Nephron (organoid): ENCODE data around the gene UHMK1.
"Not testable (repeated sequence)": the region's sequence is repeated elsewhere in the genome, so short reads cannot be mapped to it uniquely, and the experiment has no call there.

Experiments used
- H3K27ac Mint-ChIP-seq, 3 experiments: 2 replicates each; pipeline ENCODE4 v1.8.0; 2020; ENCODE audit warnings: mixed read lengths in 3 of 3, mild to moderate bottlenecking in 2 of 3, moderate library complexity in 1 of 3
- H3K27me3 Mint-ChIP-seq: 2 replicates; pipeline ENCODE4 v1.8.0; 2021; ENCODE audit warnings: low read depth, mild to moderate bottlenecking, moderate library complexity, mixed read lengths
- H3K36me3 Mint-ChIP-seq: 2 replicates; pipeline ENCODE4 v1.8.0; 2020; ENCODE audit warnings: low read depth, mixed read lengths
- H3K4me1 Mint-ChIP-seq: 2 replicates; pipeline ENCODE4 v1.8.0; 2020; ENCODE audit warnings: mixed read lengths
- H3K4me3 Mint-ChIP-seq, 3 experiments: 2 replicates each; pipeline ENCODE4 v1.8.0; 2020; ENCODE audit warnings: mild to moderate bottlenecking in 3 of 3, mixed read lengths in 3 of 3, moderate library complexity in 2 of 3
- H3K9me3 Mint-ChIP-seq: 2 replicates; pipeline ENCODE4 v1.8.0; 2020; ENCODE audit warnings: mixed read lengths
- CTCF ChIP-seq, 3 experiments: fragments of 200-600 bp; sonication (generic); IDR thresholded peaks; one replicate each; pipeline ENCODE4 v1.5.0; 2021; ENCODE audit warnings: antibody characterized with exemption in 3 of 3; ENCODE audit not compliant: unreplicated experiment in 3 of 3

UHMK1 gene

DNA sequence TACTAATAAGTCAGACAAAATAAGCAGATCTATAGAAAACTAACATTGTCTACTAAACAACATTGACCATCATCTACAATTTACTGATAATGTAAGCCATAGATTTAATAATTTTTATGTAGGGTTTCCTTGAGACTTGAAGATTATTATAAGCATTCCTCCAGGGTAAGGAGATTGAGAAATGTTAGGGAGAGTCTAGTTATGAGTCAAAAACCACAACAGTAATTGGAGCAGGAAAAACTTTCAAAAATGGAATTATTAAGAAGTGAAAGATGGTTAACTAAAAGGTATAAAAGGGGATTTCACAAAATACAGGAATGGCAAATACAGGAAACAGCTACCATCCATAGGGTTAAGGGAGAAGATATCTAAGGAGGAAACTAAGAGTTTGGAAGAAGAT is 12.4 kb upstream of the UHMK1 start:
- no peaks in the 10 kb centered on the region for H3K4me1 Mint-ChIP-seq

GRCh38 chr1:162487241-162487640 is 10.4 kb upstream of the UHMK1 start:
- TF ChIP-seq CTCF (IDR thresholded peaks at IDR 0.05; ENCODE audit: unreplicated experiment in 3 of 3), result no peak
- Mint-ChIP-seq H3K4me1 (no peaks in the 10 kb centered on the region), H3K27ac (no peak overlapping the region), H3K36me3 (no peaks in the 10 kb centered on the region), H3K27me3 (peaks cover 46% of the 10 kb centered on the region), H3K4me3 (no peak overlapping the region), H3K9me3 (no peaks in the 10 kb centered on the region)

More for the DNA sequence above, 12.4 kb upstream of the UHMK1 start:
- Mint-ChIP-seq H3K27me3 (peaks cover 32% of the 10 kb centered on the region), H3K36me3 (no peaks in the 10 kb centered on the region), H3K27ac (no peak overlapping the region), H3K9me3 (peaks cover 6% of the 10 kb centered on the region), H3K4me3 (no peak overlapping the region)
- no peak for TF ChIP-seq CTCF (IDR thresholded peaks at IDR 0.05; ENCODE audit: unreplicated experiment in 3 of 3)

DNA sequence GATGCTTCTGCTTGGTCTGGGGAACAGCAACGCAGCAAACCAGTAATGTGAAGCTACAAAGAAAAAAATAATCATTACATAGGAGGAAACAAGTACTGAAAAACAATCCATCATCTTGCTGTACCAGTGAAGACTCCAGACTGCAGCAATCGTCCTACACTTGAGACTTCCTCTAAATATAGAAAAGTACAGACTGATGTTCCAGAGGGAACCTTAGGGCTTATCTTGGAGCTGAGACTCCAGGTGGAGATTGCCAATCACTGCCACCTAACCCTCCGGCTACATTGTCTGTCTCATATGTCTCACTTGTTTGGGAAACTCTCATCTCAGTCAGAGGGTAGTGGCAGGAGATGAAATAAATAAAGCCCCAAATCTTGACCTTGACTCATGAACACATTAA is 9.4 kb upstream of the UHMK1 start:
- no peaks in the 10 kb centered on the region for H3K36me3 Mint-ChIP-seq
- H3K4me1 Mint-ChIP-seq, result no peaks in the 10 kb centered on the region
- TF ChIP-seq CTCF (IDR thresholded peaks at IDR 0.05; ENCODE audit: unreplicated experiment in 3 of 3), result no peak
- peaks cover 55% of the 10 kb centered on the region for H3K27me3 Mint-ChIP-seq
- H3K27ac Mint-ChIP-seq, result no peak overlapping the region
- H3K9me3 Mint-ChIP-seq, result no peaks in the 10 kb centered on the region
- H3K4me3 Mint-ChIP-seq, result no peak overlapping the region

- H3K27ac Mint-ChIP-seq, result peak overlapping the region in 1 of 3 experiments; percentile 44
- peak overlapping the region; percentile 67 to 71 (median 67) for H3K4me3 Mint-ChIP-seq
- H3K36me3 Mint-ChIP-seq, H3K9me3 Mint-ChIP-seq: not testable (repeated sequence)
- peaks cover 41% of the 10 kb centered on the region for H3K27me3 Mint-ChIP-seq
- peaks cover 24% of the 10 kb centered on the region for H3K4me1 Mint-ChIP-seq
These were observed 1.9 kb upstream of the UHMK1 start for GRCh38 chr1:162495531-162496233.

DNA sequence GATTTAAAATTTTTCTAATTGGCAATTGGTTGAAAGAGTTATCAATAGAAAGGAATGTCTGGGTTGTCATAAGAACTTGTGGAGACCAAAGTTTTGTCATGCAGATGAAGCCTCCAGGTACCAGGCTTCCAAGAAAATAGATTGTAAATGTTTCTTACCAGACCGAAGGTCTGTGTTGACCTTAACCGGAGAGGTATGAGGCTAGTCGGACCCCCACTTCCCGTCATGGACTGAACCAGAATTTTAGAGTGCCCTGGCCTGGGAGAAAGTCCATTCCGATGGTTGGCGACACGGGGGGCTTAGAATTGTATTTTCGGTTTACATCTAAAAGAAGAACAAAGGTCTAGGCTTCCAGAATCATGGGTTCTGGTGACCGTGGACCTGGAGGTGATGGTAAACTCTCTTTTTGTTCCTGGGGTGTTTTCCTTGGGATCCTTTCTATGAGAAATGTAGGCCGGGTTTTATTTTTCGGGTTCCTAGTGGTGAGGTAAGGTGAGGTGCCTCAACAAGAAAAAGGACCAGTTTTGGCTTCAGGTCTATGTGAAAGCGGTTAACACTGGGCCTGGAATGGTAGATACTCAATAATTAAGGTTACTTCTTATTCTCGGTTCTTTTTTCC is 405 bp upstream of the UHMK1 start:
- H3K4me1 Mint-ChIP-seq, result peaks cover 26% of the 10 kb centered on the region
- H3K9me3 Mint-ChIP-seq, result peaks cover 3% of the 10 kb centered on the region
- no peak for TF ChIP-seq CTCF (IDR thresholded peaks at IDR 0.05; ENCODE audit: unreplicated experiment in 3 of 3)
- H3K27ac Mint-ChIP-seq, result peak overlapping the region; percentile 92 to 96 (median 95)
- peak overlapping the region; percentile 90 to 98 (median 93) for H3K4me3 Mint-ChIP-seq
- peaks cover 31% of the 10 kb centered on the region for H3K27me3 Mint-ChIP-seq
- H3K36me3 Mint-ChIP-seq, result peaks cover 10% of the 10 kb centered on the region

- peaks cover 26% of the 10 kb centered on the region for H3K4me1 Mint-ChIP-seq
- no peak for TF ChIP-seq CTCF (IDR thresholded peaks at IDR 0.05; ENCODE audit: unreplicated experiment in 3 of 3)
- peak overlapping the region; percentile 90 to 98 (median 93) for H3K4me3 Mint-ChIP-seq
- peak overlapping the region; percentile 89 to 92 (median 92) for H3K27ac Mint-ChIP-seq
- H3K36me3 Mint-ChIP-seq, result peaks cover 18% of the 10 kb centered on the region
- H3K9me3 Mint-ChIP-seq, result peaks cover 3% of the 10 kb centered on the region
- peaks cover 22% of the 10 kb centered on the region for H3K27me3 Mint-ChIP-seq
These were observed 835 bp downstream of the UHMK1 start for GRCh38 chr1:162498496-162498810.
